Astrocyte (in vitro differentiated cells and primary cell): ENCODE measurements around the gene VWC2. TPM values are rescaled to one million over a fixed set of nuclear protein-coding genes. Genes with fewer than 3 reads are reported as not detected.

Source experiments
- DNase-seq: peaks from one replicate; pipeline ENCODE4 v3.0.0-alpha.2; 2010; ENCODE audit warnings: low read depth
- FAIRE-seq: peaks from 2 replicates; lab custom pipeline; 2011; peaks lifted over from hg19 to GRCh38; lab: Jason Lieb, UNC
- H2AFZ ChIP-seq: 2 replicates; pipeline ENCODE4 v1.6.0; 2012; ENCODE audit warnings: low read depth, low read length, inconsistent platforms
- H3K27ac ChIP-seq: 2 replicates; pipeline ENCODE4 v1.5.1; 2011; ENCODE audit warnings: low read depth, low read length, inconsistent platforms
- H3K27me3 ChIP-seq: 2 replicates; pipeline ENCODE4 v1.6.0; 2011; ENCODE audit warnings: low read length, inconsistent platforms; ENCODE audit not compliant: insufficient read depth
- H3K36me3 ChIP-seq: 2 replicates; pipeline ENCODE4 v1.5.1; 2011; ENCODE audit warnings: low read length, inconsistent platforms; ENCODE audit not compliant: insufficient read depth
- H3K4me1 ChIP-seq: 2 replicates; pipeline ENCODE4 v1.5.1; 2011; ENCODE audit warnings: low read length, inconsistent platforms; ENCODE audit not compliant: insufficient read depth
- H3K4me2 ChIP-seq: 2 replicates; pipeline ENCODE4 v1.6.0; 2012; ENCODE audit warnings: low read length, inconsistent platforms
- H3K4me3 ChIP-seq: 2 replicates; pipeline ENCODE4 v1.5.1; 2011; ENCODE audit warnings: low read depth, mild to moderate bottlenecking, low read length, inconsistent platforms; ENCODE audit not compliant: insufficient read depth
- H3K79me2 ChIP-seq: 2 replicates; pipeline ENCODE4 v1.6.0; 2012; ENCODE audit warnings: mild to moderate bottlenecking, low read length, inconsistent platforms; ENCODE audit not compliant: insufficient read depth
- H3K9ac ChIP-seq: 2 replicates; pipeline ENCODE4 v1.6.0; 2012; ENCODE audit warnings: mild to moderate bottlenecking, low read length, inconsistent platforms
- H3K9me3 ChIP-seq: 2 replicates; pipeline ENCODE4 v1.5.1; 2012; ENCODE audit warnings: low read depth, mild to moderate bottlenecking, low read length, inconsistent platforms; ENCODE audit not compliant: insufficient read depth
- H4K20me1 ChIP-seq: 2 replicates; pipeline ENCODE4 v1.6.0; 2012; ENCODE audit warnings: low read length, inconsistent platforms; ENCODE audit not compliant: insufficient read depth
- H3K27ac Mint-ChIP-seq: one replicate; pipeline ENCODE4 v1.8.0; 2021; ENCODE audit warnings: mild to moderate bottlenecking, mixed read lengths; ENCODE audit not compliant: unreplicated experiment
- H3K27me3 Mint-ChIP-seq: one replicate; pipeline ENCODE4 v1.8.0; 2021; ENCODE audit warnings: low read depth, mixed read lengths; ENCODE audit not compliant: unreplicated experiment
- H3K36me3 Mint-ChIP-seq: one replicate; pipeline ENCODE4 v1.8.0; 2021; ENCODE audit warnings: low read depth, mixed read lengths; ENCODE audit not compliant: unreplicated experiment
- H3K4me1 Mint-ChIP-seq: one replicate; pipeline ENCODE4 v1.8.0; 2021; ENCODE audit warnings: low read depth, mixed read lengths; ENCODE audit not compliant: unreplicated experiment
- H3K4me3 Mint-ChIP-seq: one replicate; pipeline ENCODE4 v1.8.0; 2021; ENCODE audit warnings: mild to moderate bottlenecking, moderate library complexity, mixed read lengths; ENCODE audit not compliant: unreplicated experiment
- H3K9me3 Mint-ChIP-seq: one replicate; pipeline ENCODE4 v1.8.0; 2021; ENCODE audit warnings: mild to moderate bottlenecking, mixed read lengths; ENCODE audit not compliant: unreplicated experiment
- EZH2 ChIP-seq: IDR thresholded peaks from 2 replicates; pipeline ENCODE4 v1.6.1; 2012; ENCODE audit warnings: mild to moderate bottlenecking, low read length, inconsistent platforms; ENCODE audit not compliant: insufficient read depth
- total RNA-seq: library from RNA; stranded (reverse); gene quantifications from 2 replicates; pipeline ENCODE4 v1.2.1, GENCODE V29; 2021
- TF ChIP-seq, protein P1 (sequence below): IDR thresholded peaks from 2 replicates; pipeline ENCODE4 v1.5.1; 2011; ENCODE audit warnings: low read depth, mild to moderate bottlenecking, inconsistent platforms, low read length, moderate library complexity; ENCODE audit not compliant: insufficient read depth

Gene VWC2
- total RNA-seq, 1 donor from 2014 or later, result not detected

GRCh38 chr7:49911909-49912308 is 138.5 kb downstream of the VWC2 start:
- TF ChIP-seq, protein P1, sequence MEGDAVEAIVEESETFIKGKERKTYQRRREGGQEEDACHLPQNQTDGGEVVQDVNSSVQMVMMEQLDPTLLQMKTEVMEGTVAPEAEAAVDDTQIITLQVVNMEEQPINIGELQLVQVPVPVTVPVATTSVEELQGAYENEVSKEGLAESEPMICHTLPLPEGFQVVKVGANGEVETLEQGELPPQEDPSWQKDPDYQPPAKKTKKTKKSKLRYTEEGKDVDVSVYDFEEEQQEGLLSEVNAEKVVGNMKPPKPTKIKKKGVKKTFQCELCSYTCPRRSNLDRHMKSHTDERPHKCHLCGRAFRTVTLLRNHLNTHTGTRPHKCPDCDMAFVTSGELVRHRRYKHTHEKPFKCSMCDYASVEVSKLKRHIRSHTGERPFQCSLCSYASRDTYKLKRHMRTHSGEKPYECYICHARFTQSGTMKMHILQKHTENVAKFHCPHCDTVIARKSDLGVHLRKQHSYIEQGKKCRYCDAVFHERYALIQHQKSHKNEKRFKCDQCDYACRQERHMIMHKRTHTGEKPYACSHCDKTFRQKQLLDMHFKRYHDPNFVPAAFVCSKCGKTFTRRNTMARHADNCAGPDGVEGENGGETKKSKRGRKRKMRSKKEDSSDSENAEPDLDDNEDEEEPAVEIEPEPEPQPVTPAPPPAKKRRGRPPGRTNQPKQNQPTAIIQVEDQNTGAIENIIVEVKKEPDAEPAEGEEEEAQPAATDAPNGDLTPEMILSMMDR, result no peak
- TF ChIP-seq EZH2, result no peak
- H3K27ac ChIP-seq, result no peak overlapping the region
- H3K4me1 ChIP-seq, result no peaks in the 10 kb centered on the region
- Mint-ChIP-seq H3K9me3 (peaks cover 1% of the 10 kb centered on the region), H3K27me3 (peaks cover 4% of the 10 kb centered on the region), H3K27ac (no peak overlapping the region), H3K36me3 (no peaks in the 10 kb centered on the region), H3K4me1 (no peaks in the 10 kb centered on the region), H3K4me3 (no peak overlapping the region)
- H3K79me2 ChIP-seq, result no peaks in the 10 kb centered on the region
- H3K36me3 ChIP-seq, result no peaks in the 10 kb centered on the region
- H3K4me3 ChIP-seq, result no peak overlapping the region
- no peak overlapping the region for H2AFZ ChIP-seq
- no peaks in the 10 kb centered on the region for H3K27me3 ChIP-seq
- no peaks in the 10 kb centered on the region for H4K20me1 ChIP-seq
- FAIRE-seq (no peak), DNase-seq (no peak)
- H3K4me2 ChIP-seq, result no peak overlapping the region
- no peaks in the 10 kb centered on the region for H3K9me3 ChIP-seq
- H3K9ac ChIP-seq, result no peak overlapping the region

DNA sequence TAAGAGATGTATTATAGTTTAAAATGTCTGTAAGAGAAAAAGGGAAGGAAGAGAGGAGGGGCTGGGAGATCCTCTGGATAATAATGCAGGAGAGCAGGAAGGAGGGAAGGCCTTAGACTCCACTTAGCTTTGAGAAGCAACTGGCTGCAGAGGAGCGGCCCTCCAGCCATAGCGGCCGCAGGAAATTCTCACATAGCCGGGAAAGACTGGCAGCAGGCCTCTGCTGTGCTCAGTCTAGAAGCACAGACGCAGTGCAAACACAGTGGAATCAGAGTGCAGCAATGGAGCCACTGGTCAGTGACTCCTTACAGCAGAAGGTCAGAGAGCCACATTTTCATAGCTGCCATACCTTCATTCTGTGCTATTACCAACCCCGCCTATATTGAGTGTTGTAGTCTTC is 153.3 kb downstream of the VWC2 start:
- Histone ChIP-seq H3K4me2 (no peak overlapping the region), H2AFZ (no peak overlapping the region), H3K27me3 (no peaks in the 10 kb centered on the region), H4K20me1 (no peaks in the 10 kb centered on the region), H3K79me2 (no peaks in the 10 kb centered on the region), H3K4me1 (no peaks in the 10 kb centered on the region), H3K27ac (no peak overlapping the region), H3K36me3 (no peaks in the 10 kb centered on the region), H3K9me3 (peaks cover 3% of the 10 kb centered on the region), H3K9ac (no peak overlapping the region), H3K4me3 (no peak overlapping the region)
- peaks cover 11% of the 10 kb centered on the region for H3K9me3 Mint-ChIP-seq
- no peaks in the 10 kb centered on the region for H3K4me1 Mint-ChIP-seq
- TF ChIP-seq, protein P1, result no peak
- no peak for TF ChIP-seq EZH2
- FAIRE-seq (no peak), DNase-seq (no peak)
- no peaks in the 10 kb centered on the region for H3K27me3 Mint-ChIP-seq
- no peak overlapping the region for H3K27ac Mint-ChIP-seq
- H3K36me3 Mint-ChIP-seq, result no peaks in the 10 kb centered on the region
- H3K4me3 Mint-ChIP-seq, result no peak overlapping the region

DNA sequence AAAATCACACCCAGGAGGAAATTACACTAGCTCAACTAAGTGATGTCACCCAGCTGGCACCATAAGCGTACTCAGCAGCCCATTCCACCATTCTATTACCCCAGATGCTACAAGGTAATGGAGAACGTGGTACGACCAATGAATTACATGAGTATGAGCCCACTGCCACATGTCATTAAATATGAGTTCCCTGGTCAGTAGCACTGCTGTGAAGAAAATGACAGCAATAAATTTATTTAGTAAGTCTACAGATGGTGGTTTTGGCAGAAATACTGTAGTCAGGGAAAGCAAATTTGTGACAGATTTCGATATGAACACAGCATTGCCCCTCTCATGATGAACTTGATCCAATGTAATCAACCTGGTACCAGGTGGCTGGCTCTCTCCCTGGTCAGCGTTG is 154.2 kb downstream of the VWC2 start:
- no peaks in the 10 kb centered on the region for H3K27me3 Mint-ChIP-seq
- no peaks in the 10 kb centered on the region for H3K79me2 ChIP-seq
- no peak overlapping the region for H3K4me2 ChIP-seq
- H3K4me1 ChIP-seq, result no peaks in the 10 kb centered on the region
- no peaks in the 10 kb centered on the region for H4K20me1 ChIP-seq
- H3K9ac ChIP-seq, result no peak overlapping the region
- no peaks in the 10 kb centered on the region for H3K36me3 ChIP-seq
- no peak overlapping the region for H3K4me3 ChIP-seq
- H3K4me3 Mint-ChIP-seq, result no peak overlapping the region
- no peak for TF ChIP-seq EZH2
- TF ChIP-seq, protein P1, result no peak
- peaks cover 3% of the 10 kb centered on the region for H3K9me3 ChIP-seq
- DNase-seq (no peak), FAIRE-seq (no peak)
- no peak overlapping the region for H2AFZ ChIP-seq
- peaks cover 11% of the 10 kb centered on the region for H3K9me3 Mint-ChIP-seq
- no peaks in the 10 kb centered on the region for H3K27me3 ChIP-seq
- no peak overlapping the region for H3K27ac Mint-ChIP-seq
- no peaks in the 10 kb centered on the region for H3K4me1 Mint-ChIP-seq
- no peaks in the 10 kb centered on the region for H3K36me3 Mint-ChIP-seq
- H3K27ac ChIP-seq, result no peak overlapping the region
